ENCODE results near the gene TP53RK. TPM values are rescaled to one million over a fixed set of nuclear protein-coding genes. Genes with fewer than 3 reads are reported as not detected.
"Not testable (repeated sequence)": the region's sequence is repeated elsewhere in the genome, so short reads cannot be mapped to it uniquely, and the experiment has no call there.

Gene TP53RK
- total and polyA plus RNA-seq, 2 donors from 2014 or later, result 9.3 to 11.0 TPM

- H3K27ac ChIP-seq (ENCODE audit: low read depth in 2 of 2, low read length in 2 of 2), result no peak overlapping the region
- DNase-seq (no peak), FAIRE-seq (no peak)
- intact Hi-C loops (cut with DNase I), result loop anchor here (5.0 kb wide), 1 partner anchor 156 kb away; no protein-coding TSS in a partner anchor
- H3K36me3 ChIP-seq (ENCODE audit: control insufficient read depth in 2 of 3, insufficient read depth in 3 of 3, low read length in 3 of 3), result no peaks in the 10 kb centered on the region
- no peak overlapping the region for H3K9ac ChIP-seq (ENCODE audit: low read length in 3 of 3)
- H3K9me3 ChIP-seq (ENCODE audit: control insufficient read depth in 2 of 3, insufficient read depth in 1 of 3, low read length in 3 of 3), result no peaks in the 10 kb centered on the region
- peaks cover 1 to 5% (median 2%) of the 10 kb centered on the region in 3 donors for H3K4me1 ChIP-seq (ENCODE audit: control insufficient read depth in 2 of 3, insufficient read depth in 2 of 3, low read depth in 1 of 3, low read length in 3 of 3)
- no peaks in the 10 kb centered on the region for H3K27me3 ChIP-seq (ENCODE audit: control insufficient read depth, insufficient read depth, low read length)
- TF ChIP-seq CTCF (IDR thresholded peaks at IDR 0.05; ENCODE audit: borderline replicate concordance, extremely low read depth, insufficient read depth), result no peak
- H3K4me3 ChIP-seq (ENCODE audit: low read length in 3 of 3), result no peak overlapping the region
Observed at GRCh38 chr20:46678516-46678915, 10.7 kb downstream of the TP53RK start.

GRCh38 chr20:46677608-46678007 lies 11.6 kb downstream of the TP53RK start:
- Histone ChIP-seq H3K4me1 (ENCODE audit: control insufficient read depth in 2 of 3, insufficient read depth in 2 of 3, low read depth in 1 of 3, low read length in 3 of 3) (peaks cover 0 to 5% (median 2%) of the 10 kb centered on the region in 3 donors), H3K27me3 (ENCODE audit: control insufficient read depth, insufficient read depth, low read length) (no peaks in the 10 kb centered on the region), H3K9ac (ENCODE audit: low read length in 3 of 3) (no peak overlapping the region), H3K27ac (ENCODE audit: low read depth in 2 of 2, low read length in 2 of 2) (no peak overlapping the region), H3K36me3 (ENCODE audit: control insufficient read depth in 2 of 3, insufficient read depth in 3 of 3, low read length in 3 of 3) (no peaks in the 10 kb centered on the region), H3K4me3 (ENCODE audit: low read length in 3 of 3) (no peak overlapping the region), H3K9me3 (ENCODE audit: control insufficient read depth in 2 of 3, insufficient read depth in 1 of 3, low read length in 3 of 3) (peaks cover 0 to 3% (median 0%) of the 10 kb centered on the region in 3 donors)
- intact Hi-C loops (cut with DNase I), result loop anchor here (5.0 kb wide), 1 partner anchor 155 kb away; no protein-coding TSS in a partner anchor
- DNase-seq, result no peak
- TF ChIP-seq CTCF (IDR thresholded peaks at IDR 0.05; ENCODE audit: borderline replicate concordance, extremely low read depth, insufficient read depth), result no peak
- no peak for FAIRE-seq

GRCh38 chr20:46676649-46677316 lies 12.5 kb downstream of the TP53RK start:
- H3K27ac ChIP-seq (ENCODE audit: low read depth in 2 of 2, low read length in 2 of 2); H3K27me3 ChIP-seq (ENCODE audit: control insufficient read depth, insufficient read depth, low read length); DNase-seq; H3K36me3 ChIP-seq (ENCODE audit: control insufficient read depth in 2 of 3, insufficient read depth in 3 of 3, low read length in 3 of 3); H3K4me1 ChIP-seq (ENCODE audit: control insufficient read depth in 2 of 3, insufficient read depth in 2 of 3, low read depth in 1 of 3, low read length in 3 of 3); H3K4me3 ChIP-seq (ENCODE audit: low read length in 3 of 3); H3K9ac ChIP-seq (ENCODE audit: low read length in 3 of 3); FAIRE-seq; H3K9me3 ChIP-seq (ENCODE audit: control insufficient read depth in 2 of 3, insufficient read depth in 1 of 3, low read length in 3 of 3): not testable (repeated sequence)
- intact Hi-C loops (cut with DNase I), result loop anchor here (5.0 kb wide), 1 partner anchor 154 kb away; no protein-coding TSS in a partner anchor

GRCh38 chr20:46674253-46675083 lies 14.8 kb downstream of the TP53RK start:
- no peaks in the 10 kb centered on the region for H3K4me1 ChIP-seq (ENCODE audit: control insufficient read depth in 2 of 3, insufficient read depth in 2 of 3, low read depth in 1 of 3, low read length in 3 of 3)
- no peaks in the 10 kb centered on the region for H3K27me3 ChIP-seq (ENCODE audit: control insufficient read depth, insufficient read depth, low read length)
- peak in 1 of 5 donors; percentile 56 for DNase-seq
- no peak overlapping the region for H3K4me3 ChIP-seq (ENCODE audit: low read length in 3 of 3)
- no peak overlapping the region for H3K27ac ChIP-seq (ENCODE audit: low read depth in 2 of 2, low read length in 2 of 2)
- H3K9me3 ChIP-seq (ENCODE audit: control insufficient read depth in 2 of 3, insufficient read depth in 1 of 3, low read length in 3 of 3), result peaks cover 0 to 15% (median 5%) of the 10 kb centered on the region in 3 donors
- H3K36me3 ChIP-seq (ENCODE audit: control insufficient read depth in 2 of 3, insufficient read depth in 3 of 3, low read length in 3 of 3), result no peaks in the 10 kb centered on the region
- TF ChIP-seq CTCF (IDR thresholded peaks at IDR 0.05; ENCODE audit: borderline replicate concordance, extremely low read depth, insufficient read depth), result no peak
- no peak for FAIRE-seq
- intact Hi-C loops (cut with DNase I), result loop anchor here (5.0 kb wide), 1 partner anchor 152 kb away; no protein-coding TSS in a partner anchor
- H3K9ac ChIP-seq (ENCODE audit: low read length in 3 of 3), result no peak overlapping the region
